PC-9 (cell line): ENCODE measurements around the gene MB21D2.

Source experiments
- CTCF ChIP-seq: fragments of 200-600 bp; sonication (generic); conservative IDR thresholded peaks from 2 replicates; pipeline ENCODE4 v1.6.1; 2017; ENCODE audit warnings: mixed run types, antibody characterized with exemption, mild to moderate bottlenecking, moderate library complexity
- EZH2 ChIP-seq: fragments of 200-600 bp; sonication (generic); IDR thresholded peaks from 2 replicates; pipeline ENCODE4 v1.8.0; 2017; ENCODE audit warnings: antibody characterized with exemption, low read depth

- TF ChIP-seq CTCF (no peak), EZH2 (no peak)
Measured at GRCh38 chr3:192758654-192759053, 159.0 kb downstream of the MB21D2 start.
